GM19467 (cell line): ENCODE measurements around the gene INSM1.
"Not testable (repeated sequence)": the region's sequence is repeated elsewhere in the genome, so short reads cannot be mapped to it uniquely, and the experiment has no call there.

Source experiments
- ATAC-seq: cut with Tn5 transposase; IDR thresholded peaks from one replicate; pipeline ENCODE4 v1.9.1; 2021; ENCODE audit warnings: mild to moderate bottlenecking, moderate library complexity; ENCODE audit not compliant: unreplicated experiment

The INSM1 gene

GRCh38 chr20:20367575-20368417 is at the start of gene INSM1:
TSS of gene INSM1 (plus strand) at chr20:20368104. CDS start at chr20:20368268, 164 bp downstream.
- ATAC-seq: no peak

GRCh38 chr20:20318365-20319161 is 49.3 kb upstream of the INSM1 start:
- ATAC-seq: no peak

- ATAC-seq: no peak
These were observed 46.8 kb upstream of the INSM1 start for GRCh38 chr20:20321134-20321533.

- no peak for ATAC-seq
These were observed 46.0 kb upstream of the INSM1 start for GRCh38 chr20:20321917-20322316.

- no peak for ATAC-seq
These were observed 45.0 kb upstream of the INSM1 start for GRCh38 chr20:20322912-20323311.

- ATAC-seq: no peak
These were observed 40.2 kb upstream of the INSM1 start for GRCh38 chr20:20327746-20328145.

GRCh38 chr20:20329564-20329963 is 38.3 kb upstream of the INSM1 start:
- no peak for ATAC-seq

GRCh38 chr20:20331156-20331555 is 36.7 kb upstream of the INSM1 start:
- ATAC-seq: no peak

- ATAC-seq: no peak
These were observed 36.1 kb upstream of the INSM1 start for GRCh38 chr20:20331817-20332216.

GRCh38 chr20:20333866-20334265 is 34.0 kb upstream of the INSM1 start:
- no peak for ATAC-seq

- peak; percentile 95 for ATAC-seq
These were observed 33.4 kb upstream of the INSM1 start for GRCh38 chr20:20334489-20334888.

GRCh38 chr20:20338133-20338730 is 29.7 kb upstream of the INSM1 start:
- ATAC-seq: no peak

GRCh38 chr20:20340443-20340842 is 27.5 kb upstream of the INSM1 start:
- ATAC-seq: no peak

- ATAC-seq: no peak
These were observed 26.5 kb upstream of the INSM1 start for GRCh38 chr20:20341371-20341770.

GRCh38 chr20:20342066-20342465 is 25.8 kb upstream of the INSM1 start:
- ATAC-seq: no peak

- no peak for ATAC-seq
These were observed 24.0 kb upstream of the INSM1 start for GRCh38 chr20:20343932-20344331.

GRCh38 chr20:20344476-20344875 is 23.4 kb upstream of the INSM1 start:
- no peak for ATAC-seq

- no peak for ATAC-seq
These were observed 14.3 kb upstream of the INSM1 start for GRCh38 chr20:20353576-20353975.

- not testable (repeated sequence) for ATAC-seq
These were observed 12.4 kb upstream of the INSM1 start for GRCh38 chr20:20355503-20355902.

GRCh38 chr20:20358801-20359200 is 9.1 kb upstream of the INSM1 start:
- no peak for ATAC-seq

GRCh38 chr20:20359628-20360027 is 8.3 kb upstream of the INSM1 start:
- ATAC-seq: no peak

- peak; percentile 69 for ATAC-seq
These were observed 7.4 kb upstream of the INSM1 start for GRCh38 chr20:20360464-20360863.
